ENCODE data around the gene SLC6A13. TPM values are rescaled to one million over a fixed set of nuclear protein-coding genes. Genes with fewer than 3 reads are reported as not detected.

Gene SLC6A13
- total RNA-seq, 2 donors from 2014 or later: 0.85 TPM; not detected in 1

GRCh38 chr12:286531-287300 lies 24.1 kb upstream of the SLC6A13 start:
- TF ChIP-seq POLR2A (IDR thresholded peaks at IDR 0.05): no peak
- no peak for TF ChIP-seq CTCF (IDR thresholded peaks at IDR 0.05)
- no peak for TF ChIP-seq POLR2AphosphoS5 (IDR thresholded peaks at IDR 0.05)
- 92% methylated on average over 5 of the region's 5 CpGs for WGBS
- no peak for DNase-seq (ENCODE audit: low spot score)
- H3K27ac ChIP-seq: no peak overlapping the region
- H3K9me3 ChIP-seq: no peaks in the 10 kb centered on the region
- intact Hi-C loops (cut with DNase I): no loop called here
- no peaks in the 10 kb centered on the region for H3K4me1 ChIP-seq (replicated peaks)
- no peaks in the 10 kb centered on the region for H3K27me3 ChIP-seq (replicated peaks; ENCODE audit: insufficient read depth)
- peaks cover 0 to 2% of the 10 kb centered on the region in 2 donors for H3K36me3 ChIP-seq
- no peak overlapping the region for H3K4me3 ChIP-seq

- TF ChIP-seq POLR2AphosphoS5 (IDR thresholded peaks at IDR 0.05): no peak
- TF ChIP-seq CTCF (IDR thresholded peaks at IDR 0.05): no peak
- no peak for TF ChIP-seq POLR2A (IDR thresholded peaks at IDR 0.05)
- Histone ChIP-seq H3K4me1 (replicated peaks) (no peaks in the 10 kb centered on the region), H3K4me3 (no peak overlapping the region), H3K27ac (no peak overlapping the region), H3K36me3 (no peaks in the 10 kb centered on the region), H3K9me3 (no peaks in the 10 kb centered on the region), H3K27me3 (replicated peaks; ENCODE audit: insufficient read depth) (no peaks in the 10 kb centered on the region)
- DNase-seq (ENCODE audit: low spot score): no peak
- 97% methylated on average over 5 of the region's 5 CpGs for WGBS
- intact Hi-C loops (cut with DNase I): no loop called here
Observed at GRCh38 chr12:278046-278445, 15.4 kb upstream of the SLC6A13 start.

GRCh38 chr12:275812-276211 lies 13.2 kb upstream of the SLC6A13 start:
- Histone ChIP-seq H3K27me3 (replicated peaks; ENCODE audit: insufficient read depth) (no peaks in the 10 kb centered on the region), H3K36me3 (no peaks in the 10 kb centered on the region), H3K9me3 (no peaks in the 10 kb centered on the region), H3K4me1 (replicated peaks) (no peaks in the 10 kb centered on the region), H3K4me3 (no peak overlapping the region), H3K27ac (no peak overlapping the region)
- DNase-seq (ENCODE audit: low spot score): no peak
- intact Hi-C loops (cut with DNase I): no loop called here
- 56% methylated on average over 6 of the region's 6 CpGs for WGBS
- TF ChIP-seq CTCF (IDR thresholded peaks at IDR 0.05) (no peak), POLR2AphosphoS5 (IDR thresholded peaks at IDR 0.05) (no peak), POLR2A (IDR thresholded peaks at IDR 0.05) (no peak)

- intact Hi-C loops (cut with DNase I): no loop called here
Observed at GRCh38 chr12:273382-273781, 10.7 kb upstream of the SLC6A13 start.

More at GRCh38 chr12:273382-273781, 10.7 kb upstream of the SLC6A13 start:
- Histone ChIP-seq H3K27me3 (replicated peaks; ENCODE audit: insufficient read depth) (no peaks in the 10 kb centered on the region), H3K9me3 (no peaks in the 10 kb centered on the region), H3K27ac (no peak overlapping the region), H3K36me3 (no peaks in the 10 kb centered on the region), H3K4me1 (replicated peaks) (no peaks in the 10 kb centered on the region), H3K4me3 (no peak overlapping the region)
- DNase-seq (ENCODE audit: low spot score): no peak
- TF ChIP-seq POLR2AphosphoS5 (IDR thresholded peaks at IDR 0.05) (no peak), CTCF (IDR thresholded peaks at IDR 0.05) (no peak), POLR2A (IDR thresholded peaks at IDR 0.05) (no peak)
- 19% methylated on average over 3 of the region's 3 CpGs for WGBS
